ENCODE results near the gene CDH20.

DNA sequence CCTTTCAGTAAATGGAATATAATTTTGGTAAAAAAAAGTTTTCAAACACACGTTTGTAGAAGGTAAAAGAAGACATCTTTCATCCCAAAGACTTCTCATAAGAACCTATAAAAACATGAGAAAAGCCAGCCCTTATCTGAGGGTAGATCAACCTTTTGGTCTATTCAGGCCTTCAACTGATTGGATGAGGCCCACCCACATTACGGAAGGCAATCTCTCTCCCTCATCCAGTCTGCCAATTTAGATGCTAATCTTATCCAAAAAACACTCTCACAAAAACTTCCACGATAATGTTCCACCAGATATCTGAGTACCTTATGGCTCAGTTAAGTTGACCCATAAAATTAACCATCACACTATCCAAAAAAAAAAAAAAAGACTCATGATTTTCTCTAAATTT is 2.2 kb upstream of the CDH20 start:
- no peak for TF ChIP-seq POLR2A (IDR thresholded peaks at IDR 0.05)
- TF ChIP-seq EP300 (IDR thresholded peaks at IDR 0.05), result no peak
- TF ChIP-seq, protein P1, sequence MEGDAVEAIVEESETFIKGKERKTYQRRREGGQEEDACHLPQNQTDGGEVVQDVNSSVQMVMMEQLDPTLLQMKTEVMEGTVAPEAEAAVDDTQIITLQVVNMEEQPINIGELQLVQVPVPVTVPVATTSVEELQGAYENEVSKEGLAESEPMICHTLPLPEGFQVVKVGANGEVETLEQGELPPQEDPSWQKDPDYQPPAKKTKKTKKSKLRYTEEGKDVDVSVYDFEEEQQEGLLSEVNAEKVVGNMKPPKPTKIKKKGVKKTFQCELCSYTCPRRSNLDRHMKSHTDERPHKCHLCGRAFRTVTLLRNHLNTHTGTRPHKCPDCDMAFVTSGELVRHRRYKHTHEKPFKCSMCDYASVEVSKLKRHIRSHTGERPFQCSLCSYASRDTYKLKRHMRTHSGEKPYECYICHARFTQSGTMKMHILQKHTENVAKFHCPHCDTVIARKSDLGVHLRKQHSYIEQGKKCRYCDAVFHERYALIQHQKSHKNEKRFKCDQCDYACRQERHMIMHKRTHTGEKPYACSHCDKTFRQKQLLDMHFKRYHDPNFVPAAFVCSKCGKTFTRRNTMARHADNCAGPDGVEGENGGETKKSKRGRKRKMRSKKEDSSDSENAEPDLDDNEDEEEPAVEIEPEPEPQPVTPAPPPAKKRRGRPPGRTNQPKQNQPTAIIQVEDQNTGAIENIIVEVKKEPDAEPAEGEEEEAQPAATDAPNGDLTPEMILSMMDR (IDR thresholded peaks at IDR 0.05), result no peak
- no peak for TF ChIP-seq POLR2AphosphoS5 (IDR thresholded peaks at IDR 0.05)

Data from stomach (tissue), 4 donors.